ENCODE measurements around the gene MRPL28.
"Not testable (repeated sequence)": the region's sequence is repeated elsewhere in the genome, so short reads cannot be mapped to it uniquely, and the experiment has no call there.

MRPL28 gene

DNA sequence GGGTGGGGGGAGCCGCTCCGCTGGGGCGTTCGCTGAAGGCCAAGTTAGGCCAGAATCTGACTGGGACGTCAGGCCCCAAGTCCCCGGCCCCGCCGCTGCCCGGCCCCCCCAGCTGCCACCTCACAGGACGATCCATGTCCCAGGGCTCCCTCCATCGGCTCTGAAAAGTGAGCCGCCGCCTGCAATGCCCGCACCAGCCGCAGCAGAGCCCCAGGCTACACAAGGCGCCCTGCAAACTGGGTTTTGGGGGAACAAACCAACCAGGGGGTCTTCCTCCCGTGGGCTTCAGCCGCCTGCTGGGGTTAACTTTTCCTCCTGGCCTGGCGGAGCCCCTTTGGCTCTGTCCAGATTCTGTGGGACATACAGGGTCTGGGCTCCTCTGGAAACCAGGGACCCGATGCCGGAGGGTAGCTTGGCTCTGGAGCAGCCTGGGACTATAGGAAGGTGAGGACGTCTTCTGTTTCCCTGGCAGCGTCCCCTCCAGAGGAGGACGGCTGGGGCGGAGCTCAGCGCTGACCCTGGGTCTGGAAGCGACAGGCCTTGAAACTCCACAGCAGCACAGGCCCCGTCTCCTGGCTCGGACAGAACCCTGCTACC, 27.5 kb upstream of the MRPL28 start:
- ATAC-seq (no peak), DNase-seq (no peak)
- Mint-ChIP-seq H3K4me1 (peaks cover 43% of the 10 kb centered on the region), H3K4me3 (peak overlapping the region; percentile 36 to 71), H3K27me3 (peaks cover 11% of the 10 kb centered on the region), H3K9me3 (no peaks in the 10 kb centered on the region), H3K27ac (peak overlapping the region in 1 of 2 donors; percentile 48)

GRCh38 chr16:397135-397661, 26.9 kb upstream of the MRPL28 start, which contains the start of gene NME4:
Gene NME4, plus strand, starts transcription at chr16:397199. Its CDS starts 24 bp downstream, at chr16:397223.
- peak; percentile 22 for ATAC-seq
- peaks cover 11% of the 10 kb centered on the region for H3K27me3 Mint-ChIP-seq
- DNase-seq = peak in 1 of 2 donors; percentile 28
- peaks cover 49% of the 10 kb centered on the region for H3K4me1 Mint-ChIP-seq
- H3K4me3 Mint-ChIP-seq = peak within 1 kb of the TSS; percentile 82 to 85
- peak within 1 kb of the TSS; percentile 48 to 92 for H3K27ac Mint-ChIP-seq
- no peaks in the 10 kb centered on the region for H3K9me3 Mint-ChIP-seq

GRCh38 chr16:396605-397004, 26.3 kb upstream of the MRPL28 start:
- H3K9me3 Mint-ChIP-seq = no peaks in the 10 kb centered on the region

GRCh38 chr16:396199-396598, 25.9 kb upstream of the MRPL28 start:
- Mint-ChIP-seq H3K4me1 (peaks cover 56% of the 10 kb centered on the region), H3K27ac (no peak overlapping the region), H3K27me3 (peaks cover 11% of the 10 kb centered on the region), H3K4me3 (peak overlapping the region in 1 of 2 donors; percentile 82), H3K9me3 (no peaks in the 10 kb centered on the region)
- no peak for ATAC-seq
- DNase-seq = no peak

More at GRCh38 chr16:396605-397004, 26.3 kb upstream of the MRPL28 start:
- Mint-ChIP-seq H3K4me3 (peak overlapping the region; percentile 82 to 85), H3K27ac (peak overlapping the region in 1 of 2 donors; percentile 92), H3K27me3 (peaks cover 11% of the 10 kb centered on the region), H3K4me1 (peaks cover 55% of the 10 kb centered on the region)
- DNase-seq (no peak), ATAC-seq (no peak)

- H3K4me1 Mint-ChIP-seq = peaks cover 24% of the 10 kb centered on the region
- ATAC-seq (peak; percentile 9), DNase-seq (peak; percentile 36 to 37)
- peaks cover 11% of the 10 kb centered on the region for H3K27me3 Mint-ChIP-seq
- H3K9me3 Mint-ChIP-seq = no peaks in the 10 kb centered on the region
- H3K4me3 Mint-ChIP-seq = no peak overlapping the region
- peak overlapping the region in 1 of 2 donors; percentile 78 for H3K27ac Mint-ChIP-seq
These were observed 22.2 kb upstream of the MRPL28 start for GRCh38 chr16:392450-393030.

- DNase-seq (peak; percentile 87 to 93), ATAC-seq (peak; percentile 98)
- Mint-ChIP-seq H3K27ac (peak overlapping the region in 1 of 2 donors; percentile 78), H3K27me3 (peaks cover 10% of the 10 kb centered on the region), H3K9me3 (no peaks in the 10 kb centered on the region), H3K4me3 (no peak overlapping the region), H3K4me1 (peaks cover 24% of the 10 kb centered on the region)
These were observed 21.6 kb upstream of the MRPL28 start for GRCh38 chr16:391885-392335.

GRCh38 chr16:389352-389751, 19.0 kb upstream of the MRPL28 start:
- Mint-ChIP-seq H3K27me3 (no peaks in the 10 kb centered on the region), H3K9me3 (no peaks in the 10 kb centered on the region), H3K4me1 (peaks cover 16% of the 10 kb centered on the region), H3K27ac (peak overlapping the region in 1 of 2 donors; percentile 48), H3K4me3 (no peak overlapping the region)
- DNase-seq = no peak
- no peak for ATAC-seq

DNA sequence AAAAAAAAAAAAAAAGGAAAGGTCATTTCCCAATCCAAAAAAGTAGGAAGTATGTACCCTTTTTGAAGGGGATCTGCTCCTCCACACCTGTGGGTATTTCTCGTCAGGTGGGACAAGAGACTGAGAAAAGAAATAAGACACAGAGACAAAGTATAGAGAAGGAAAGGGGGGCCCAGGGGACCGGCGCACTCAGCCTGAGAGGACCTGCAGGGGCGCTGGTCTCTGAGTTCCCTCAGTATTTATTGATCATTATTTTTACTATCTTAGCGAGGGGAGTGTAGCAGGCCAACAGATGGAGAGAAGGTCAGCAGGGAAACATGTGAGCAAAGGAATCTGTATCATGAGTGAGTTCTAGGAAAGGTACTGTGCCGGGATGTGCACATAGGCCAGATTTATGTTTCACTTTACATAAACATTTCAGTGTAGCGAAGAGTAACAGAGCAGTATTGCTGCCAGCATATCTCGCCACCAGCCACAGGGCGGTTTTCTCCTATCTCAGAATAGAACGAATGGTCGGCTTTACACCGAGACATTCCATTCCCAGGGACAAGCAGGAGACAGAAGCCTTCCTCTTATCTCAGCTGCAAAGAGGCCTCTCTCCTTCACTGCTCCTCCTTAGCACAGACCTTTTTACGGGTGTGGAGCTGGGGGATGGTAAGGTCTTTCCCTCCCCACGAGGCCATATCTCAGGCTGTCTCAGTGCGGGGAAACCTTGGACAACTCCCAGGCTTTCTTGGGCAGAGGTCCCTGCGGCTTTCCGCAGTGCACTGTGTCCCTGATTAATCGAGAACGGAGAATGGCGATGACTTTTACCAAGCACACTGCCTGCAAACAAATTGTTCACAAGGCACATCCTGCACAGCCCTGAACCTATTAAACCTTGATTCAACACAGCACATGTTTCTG, 17.7 kb upstream of the MRPL28 start:
- not testable (repeated sequence) for H3K9me3 Mint-ChIP-seq, H3K4me3 Mint-ChIP-seq, H3K27ac Mint-ChIP-seq, ATAC-seq, DNase-seq, H3K27me3 Mint-ChIP-seq
- peaks cover 28% of the 10 kb centered on the region for H3K4me1 Mint-ChIP-seq

GRCh38 chr16:386641-387156, 16.4 kb upstream of the MRPL28 start:
- Mint-ChIP-seq H3K27me3 (no peaks in the 10 kb centered on the region), H3K9me3 (no peaks in the 10 kb centered on the region), H3K4me3 (no peak overlapping the region), H3K27ac (no peak overlapping the region), H3K4me1 (peaks cover 22% of the 10 kb centered on the region)
- DNase-seq = no peak
- no peak for ATAC-seq

GRCh38 chr16:383326-384051, 13.2 kb upstream of the MRPL28 start:
- Mint-ChIP-seq H3K4me3 (peak overlapping the region; percentile 53 to 64), H3K9me3 (no peaks in the 10 kb centered on the region), H3K27me3 (no peaks in the 10 kb centered on the region), H3K4me1 (peaks cover 33% of the 10 kb centered on the region), H3K27ac (peak overlapping the region in 1 of 2 donors; percentile 2)
- peak in 1 of 2 donors; percentile 59 for DNase-seq
- ATAC-seq = peak; percentile 68

- peak within 1 kb of the TSS; percentile 72 for H3K27ac Mint-ChIP-seq
These were observed 11.7 kb upstream of the MRPL28 start, which contains the start of gene PGAP6 for GRCh38 chr16:381789-382717. Gene PGAP6, minus strand, starts transcription at chr16:381978. Its CDS starts 157 bp downstream, at chr16:381821.

DNA sequence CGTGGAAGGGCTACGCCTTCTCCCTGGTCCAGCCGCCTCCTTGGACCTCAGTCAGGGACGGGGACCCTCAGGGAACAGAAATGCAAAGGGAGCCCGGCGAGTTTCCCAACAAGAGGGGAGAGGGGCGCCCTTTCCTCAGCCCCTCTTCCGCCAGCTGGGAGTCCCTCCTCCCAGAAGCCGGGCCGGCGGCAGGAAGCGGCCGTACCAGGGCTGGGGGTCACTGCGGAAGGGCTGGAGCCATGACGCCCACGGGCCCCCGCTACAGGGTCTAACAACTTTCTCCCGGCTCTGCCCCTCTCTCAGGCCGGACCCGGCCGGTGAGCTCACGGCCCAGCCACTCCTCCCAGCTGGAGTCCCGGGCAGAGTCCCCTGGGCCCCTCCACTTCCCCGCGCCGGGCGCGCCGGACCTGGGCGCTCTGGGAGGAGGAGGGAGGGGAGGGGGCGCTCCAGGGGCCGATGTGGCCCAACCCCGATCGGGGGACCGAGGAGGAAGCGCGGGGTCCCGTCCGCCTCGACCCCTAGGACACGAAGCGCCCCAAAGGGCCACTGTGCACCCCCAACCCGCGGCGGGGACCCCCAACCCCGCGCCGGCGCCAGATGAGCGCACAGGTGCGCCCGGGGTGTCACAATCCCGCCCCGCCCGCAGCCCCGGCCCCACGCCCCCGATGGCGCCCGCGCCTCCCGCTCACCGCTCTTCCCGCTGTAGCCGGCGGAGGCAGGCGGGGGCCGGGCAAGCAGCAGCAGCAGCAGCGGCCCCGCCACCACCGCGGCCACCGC, 10.9 kb upstream of the MRPL28 start:
- ATAC-seq (peak; percentile 49), DNase-seq (no peak)
- peak overlapping the region in 1 of 2 donors; percentile 33 for H3K27ac Mint-ChIP-seq
- no peaks in the 10 kb centered on the region for H3K9me3 Mint-ChIP-seq
- H3K27me3 Mint-ChIP-seq = no peaks in the 10 kb centered on the region
- peak overlapping the region; percentile 79 to 80 for H3K4me3 Mint-ChIP-seq
- peaks cover 33% of the 10 kb centered on the region for H3K4me1 Mint-ChIP-seq

More at GRCh38 chr16:381789-382717, 11.7 kb upstream of the MRPL28 start, which contains the start of gene PGAP6:
- H3K27me3 Mint-ChIP-seq = no peaks in the 10 kb centered on the region
- H3K4me3 Mint-ChIP-seq = peak within 1 kb of the TSS; percentile 79 to 80
- no peaks in the 10 kb centered on the region for H3K9me3 Mint-ChIP-seq
- DNase-seq (peak; percentile 54 to 63), ATAC-seq (peak; percentile 71)
- peaks cover 33% of the 10 kb centered on the region for H3K4me1 Mint-ChIP-seq

GRCh38 chr16:380762-381011, 10.3 kb upstream of the MRPL28 start:
- ATAC-seq (no peak), DNase-seq (peak in 1 of 2 donors; percentile 16)
- Mint-ChIP-seq H3K9me3 (no peaks in the 10 kb centered on the region), H3K27ac (peak overlapping the region in 1 of 2 donors; percentile 33), H3K4me3 (peak overlapping the region; percentile 79 to 80), H3K4me1 (peaks cover 33% of the 10 kb centered on the region), H3K27me3 (no peaks in the 10 kb centered on the region)

All from stimulated activated naive CD8-positive, alpha-beta T cell treated with anti-CD3 and anti-CD28 coated beads, Interleukin-15, amount 100 ng/mL, for 72 hours (primary cell).